ENCODE data around the gene STON1.
"Not testable (repeated sequence)": the region's sequence is repeated elsewhere in the genome, so short reads cannot be mapped to it uniquely, and the experiment has no call there.

The STON1 gene

GRCh38 chr2:48512571-48512970, 17.4 kb upstream of the STON1 start:
- FAIRE-seq: no peak
- DNase-seq (ENCODE audit: insufficient read length, low spot score): no peak
- no peak for TF ChIP-seq CTCF (IDR thresholded peaks at IDR 0.05; ENCODE audit: insufficient read depth, missing control alignments)

GRCh38 chr2:48514348-48515003, 15.5 kb upstream of the STON1 start:
- no peak for FAIRE-seq
- no peak for TF ChIP-seq CTCF (IDR thresholded peaks at IDR 0.05; ENCODE audit: insufficient read depth, missing control alignments)

GRCh38 chr2:48515513-48515985, 14.4 kb upstream of the STON1 start:
- TF ChIP-seq CTCF (IDR thresholded peaks at IDR 0.05; ENCODE audit: insufficient read depth, missing control alignments): no peak
- FAIRE-seq (no peak), DNase-seq (ENCODE audit: insufficient read length, low spot score) (no peak)

More at GRCh38 chr2:48514348-48515003, 15.5 kb upstream of the STON1 start:
- no peak for DNase-seq (ENCODE audit: insufficient read length, low spot score)

- DNase-seq (ENCODE audit: insufficient read length, low spot score) (no peak), FAIRE-seq (no peak)
- TF ChIP-seq CTCF (IDR thresholded peaks at IDR 0.05; ENCODE audit: insufficient read depth, missing control alignments): no peak
Measured at GRCh38 chr2:48519593-48519992, 10.4 kb upstream of the STON1 start.

- DNase-seq (ENCODE audit: insufficient read length, low spot score); FAIRE-seq: not testable (repeated sequence)
Measured at GRCh38 chr2:48524756-48525155, 5.2 kb upstream of the STON1 start.

GRCh38 chr2:48525269-48525943, 4.5 kb upstream of the STON1 start:
- no peak for TF ChIP-seq CTCF (IDR thresholded peaks at IDR 0.05; ENCODE audit: insufficient read depth, missing control alignments)
- DNase-seq (ENCODE audit: insufficient read length, low spot score): no peak
- FAIRE-seq: no peak

- DNase-seq (ENCODE audit: insufficient read length, low spot score) (no peak), FAIRE-seq (peak; percentile 55)
- no peak for TF ChIP-seq CTCF (IDR thresholded peaks at IDR 0.05; ENCODE audit: insufficient read depth, missing control alignments)
Measured at GRCh38 chr2:48527226-48527885, 2.6 kb upstream of the STON1 start.

Measured in D721Med (cell line).